ENCODE results near the gene DPEP2NB.

DPEP2NB gene

DNA sequence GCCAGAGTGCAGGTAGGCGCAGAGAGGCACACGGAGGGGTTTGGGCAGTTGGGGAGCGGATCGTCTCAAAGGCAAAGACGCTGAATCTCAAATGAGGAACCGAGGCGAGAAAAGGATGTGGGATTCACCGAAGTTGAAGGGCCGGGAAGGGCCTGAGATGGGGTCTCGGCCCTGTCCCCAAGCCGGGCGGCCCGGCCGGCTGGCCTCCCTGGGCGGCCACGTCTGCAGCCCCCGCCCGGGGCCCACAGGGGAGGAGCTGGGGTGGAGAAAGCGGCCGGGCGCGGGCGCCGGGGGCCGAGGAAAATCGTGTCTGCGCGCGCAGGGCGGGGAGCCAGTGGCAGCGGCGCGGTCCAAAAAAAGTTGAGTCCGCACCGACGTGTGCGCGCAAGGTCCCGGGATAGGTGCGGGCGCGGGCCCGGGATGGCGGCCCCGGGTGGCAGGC is 47.7 kb downstream of the DPEP2NB start:
- in situ Hi-C loops (cut with HindIII; ENCODE audit: low pct_ligation_motif_present, low pct_unique_long_range_greater_than_20kb, low sequenced_read_pairs), result no loop called here
- DNase-seq, result peak; percentile 57

DNA sequence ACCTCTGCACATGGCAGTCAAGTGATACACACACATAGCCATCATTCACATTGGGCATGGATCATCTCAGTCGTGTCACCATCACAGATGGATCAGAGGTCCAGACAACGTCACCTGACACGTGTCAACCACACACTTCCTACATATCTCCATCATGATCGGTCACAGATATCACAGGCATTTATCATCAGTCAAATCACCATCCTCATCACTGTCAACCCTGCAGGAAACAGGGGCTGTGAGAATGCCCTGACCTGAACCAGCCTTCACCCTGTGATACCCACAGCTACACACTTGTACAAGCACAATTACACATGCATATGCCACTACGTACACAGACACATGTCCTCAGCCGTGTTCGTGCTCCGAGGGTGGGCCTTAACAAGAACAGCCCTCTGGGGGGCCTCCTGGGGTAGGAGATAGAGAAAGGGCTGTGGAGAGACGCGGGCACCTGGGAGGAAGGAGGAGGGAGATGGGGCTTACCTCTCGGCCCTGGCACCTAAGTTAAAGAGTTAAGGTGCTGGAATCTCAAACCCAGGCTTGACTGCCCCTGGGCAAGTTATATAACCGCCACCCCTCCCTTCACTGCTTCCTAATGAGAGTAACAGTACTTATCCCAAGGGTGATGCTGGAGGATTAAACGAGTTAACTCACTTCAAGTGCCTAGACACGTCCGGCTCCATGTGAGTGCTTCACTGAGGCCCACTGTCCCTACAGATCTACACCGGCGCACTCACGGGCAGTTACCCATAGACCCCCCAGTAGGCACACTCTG is 48.3 kb downstream of the DPEP2NB start:
- in situ Hi-C loops (cut with HindIII; ENCODE audit: low pct_ligation_motif_present, low pct_unique_long_range_greater_than_20kb, low sequenced_read_pairs), result no loop called here
- peak; percentile 24 for DNase-seq

DNA sequence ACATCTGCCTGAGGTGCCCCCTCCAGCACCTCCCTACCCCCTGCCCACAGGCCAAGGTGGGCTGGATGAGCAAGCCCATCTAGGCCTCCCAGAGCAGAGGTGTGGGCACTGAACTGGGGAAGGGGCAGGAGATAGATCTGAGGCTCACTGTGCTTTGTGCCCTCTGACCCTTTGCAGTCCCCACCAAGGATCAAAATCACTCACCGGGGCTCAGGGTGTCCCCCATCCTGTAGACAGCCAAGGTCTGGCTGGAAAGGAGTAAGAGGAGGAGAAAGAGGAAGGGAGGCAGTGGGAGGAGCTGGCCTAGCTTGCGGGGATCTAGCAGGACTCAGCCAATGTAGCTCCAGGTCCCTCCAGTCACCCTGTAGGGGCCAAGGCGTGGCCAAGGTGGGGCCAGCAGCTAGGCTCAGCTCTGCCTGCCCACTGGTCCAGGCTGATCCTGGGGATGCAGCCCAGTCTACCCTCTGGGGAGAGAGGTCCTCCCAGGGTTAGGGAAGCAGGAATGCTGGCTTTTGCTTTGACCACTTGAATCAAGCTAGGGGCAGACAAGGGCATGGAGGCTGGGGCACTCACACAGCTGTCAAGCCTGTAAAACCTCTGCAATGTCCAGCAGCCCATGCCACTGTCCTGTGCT is 49.0 kb downstream of the DPEP2NB start:
- peak; percentile 30 for DNase-seq
- in situ Hi-C loops (cut with HindIII; ENCODE audit: low pct_ligation_motif_present, low pct_unique_long_range_greater_than_20kb, low sequenced_read_pairs), result no loop called here

DNA sequence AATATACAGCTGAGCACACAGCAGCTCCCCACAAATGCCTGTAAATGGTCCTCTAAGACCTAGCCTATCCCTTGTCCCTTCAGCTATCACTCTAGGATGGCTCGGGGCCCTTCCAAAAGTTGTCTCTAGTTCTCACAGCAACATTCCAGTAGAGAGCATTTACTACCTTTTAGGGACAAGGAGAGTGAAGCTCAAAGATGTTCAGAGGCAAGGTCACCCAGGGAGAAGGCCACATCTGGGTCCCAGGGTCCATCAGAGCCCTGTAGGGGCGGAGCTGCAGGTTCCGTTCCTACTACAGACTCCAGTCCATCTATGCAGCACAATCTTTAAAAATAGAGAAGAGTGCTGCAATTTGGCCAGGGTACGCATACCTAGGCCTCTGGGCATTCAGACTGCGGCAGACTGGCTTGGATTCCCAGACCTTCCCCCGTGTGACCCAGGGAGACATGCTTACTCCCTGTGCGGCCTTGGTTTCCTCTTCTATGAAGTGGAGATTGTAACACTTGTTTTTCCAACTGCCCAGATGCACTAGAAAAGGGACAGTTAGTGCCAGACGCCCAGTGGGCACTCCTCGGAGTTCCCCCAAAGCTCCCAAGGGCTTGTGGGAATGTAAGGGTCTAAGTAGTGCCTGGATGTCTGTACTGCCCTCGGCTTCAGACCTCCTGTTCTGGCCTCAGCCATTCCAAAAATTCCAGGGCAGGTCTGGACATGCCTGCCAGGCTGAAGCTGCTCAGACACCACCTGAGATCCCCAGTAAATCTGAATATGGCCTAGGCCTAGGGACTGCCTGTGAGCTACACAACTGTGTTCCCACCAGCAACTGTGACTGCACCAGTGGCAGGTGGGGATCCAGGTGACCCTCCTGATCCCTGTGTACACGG is 49.8 kb downstream of the DPEP2NB start:
- DNase-seq, result no peak
- in situ Hi-C loops (cut with HindIII; ENCODE audit: low pct_ligation_motif_present, low pct_unique_long_range_greater_than_20kb, low sequenced_read_pairs), result no loop called here

DNA sequence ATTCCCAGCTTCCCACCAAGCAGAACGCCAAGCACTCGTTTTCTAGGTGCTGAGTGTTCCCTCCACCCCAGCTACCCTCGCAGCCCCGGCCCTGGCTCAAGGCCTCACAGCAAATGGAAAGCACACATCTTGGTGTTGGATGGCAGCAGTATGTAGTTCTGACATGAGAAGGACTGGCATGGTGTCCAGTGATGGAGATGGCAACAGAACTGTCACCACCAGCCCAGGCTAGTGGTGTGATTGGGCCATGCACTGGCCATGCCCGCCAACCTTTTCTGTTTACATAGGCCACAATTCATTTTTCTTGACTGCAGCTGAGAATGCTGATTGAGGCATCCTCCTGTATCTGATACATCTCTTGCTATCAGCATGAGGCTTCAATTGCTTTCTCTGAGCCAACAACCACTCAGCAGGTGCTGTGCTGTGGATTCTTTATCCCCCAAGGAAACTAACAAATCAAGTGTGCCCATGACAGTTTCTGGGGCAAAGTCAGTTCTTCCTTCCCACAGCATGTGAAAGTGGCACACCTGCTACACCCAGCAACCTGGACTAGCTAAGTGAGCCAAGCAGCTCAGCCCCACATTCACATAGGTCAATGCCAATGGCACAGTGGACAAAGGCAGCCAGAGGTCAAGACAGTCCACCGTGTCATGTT is 51.1 kb downstream of the DPEP2NB start:
- DNase-seq, result no peak
- in situ Hi-C loops (cut with HindIII; ENCODE audit: low pct_ligation_motif_present, low pct_unique_long_range_greater_than_20kb, low sequenced_read_pairs), result no loop called here

DNA sequence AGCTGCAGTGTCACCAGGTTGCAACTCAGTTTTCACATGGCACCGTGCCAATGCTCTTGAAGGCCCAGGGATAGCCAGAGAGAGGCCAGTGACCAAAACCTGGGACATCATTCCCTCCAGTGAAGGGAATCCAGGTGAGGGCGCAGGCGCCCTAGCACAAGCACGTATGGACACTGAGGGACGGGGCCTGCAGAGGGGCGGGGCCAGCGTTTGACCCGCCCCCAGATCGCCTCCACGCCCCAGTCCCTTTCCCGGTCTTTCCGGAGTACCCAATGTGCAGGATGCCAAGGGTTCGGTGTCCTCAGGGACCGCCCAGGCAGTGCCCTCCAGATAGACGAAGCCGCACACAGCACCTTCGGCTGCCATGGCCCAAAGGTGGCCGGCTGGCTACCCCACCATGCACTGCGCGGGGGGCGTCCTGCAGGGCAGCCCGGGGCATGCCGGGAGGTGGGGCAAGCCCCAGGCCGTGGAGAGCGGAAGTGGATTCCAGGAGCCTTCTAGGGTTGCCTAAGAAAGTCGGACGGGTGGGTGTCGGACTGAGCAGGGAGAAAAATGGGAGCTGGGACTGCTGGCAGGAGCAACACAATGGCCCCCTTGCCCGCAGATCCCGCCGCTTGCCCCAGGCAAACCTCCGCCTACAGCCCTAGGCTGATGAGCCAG is 51.9 kb downstream of the DPEP2NB start:
- no peak for DNase-seq
- in situ Hi-C loops (cut with HindIII; ENCODE audit: low pct_ligation_motif_present, low pct_unique_long_range_greater_than_20kb, low sequenced_read_pairs), result no loop called here

All from ACHN (cell line).